ENCODE data around the gene MVP. TPM values are rescaled to one million over a fixed set of nuclear protein-coding genes. Genes with fewer than 3 reads are reported as not detected.
A peak's percentile ranks its signal among the peaks of the same experiment; 100 is the strongest.
"Not testable (repeated sequence)": the region's sequence is repeated elsewhere in the genome, so short reads cannot be mapped to it uniquely, and the experiment has no call there.

The MVP gene
- total RNA-seq, 2 experiments from 2014 or later = 122 to 125 TPM

GRCh38 chr16:29877266-29877961, 57.2 kb downstream of the MVP start:
- peaks cover 16% of the 10 kb centered on the region for H3K4me1 Mint-ChIP-seq (ENCODE audit: low read depth)
- H3K27ac Mint-ChIP-seq = no peak overlapping the region
- ChIA-PET POLR2A (interaction anchor here (0.6 to 1.4 kb wide), 3 partner anchors 8 to 13 kb away, joined by 3 to 4 read pairs (median 3); no protein-coding TSS in a partner anchor), CTCF (interaction anchor here (0.8 to 2.0 kb wide), 7 partner anchors 14 to 155 kb away, joined by 3 to 7 read pairs (median 4); partner anchors contain the start of genes CDIPT and TMEM219)
- no peaks in the 10 kb centered on the region for H3K9me3 Mint-ChIP-seq (ENCODE audit: insufficient read depth)
- H3K27me3 Mint-ChIP-seq (ENCODE audit: low read depth) = peaks cover 27% of the 10 kb centered on the region
- no peaks in the 10 kb centered on the region for H3K36me3 Mint-ChIP-seq (ENCODE audit: low read depth)
- ATAC-seq (peak; percentile 70), DNase-seq (peak; percentile 55)
- no peak overlapping the region for H3K4me3 Mint-ChIP-seq

DNA sequence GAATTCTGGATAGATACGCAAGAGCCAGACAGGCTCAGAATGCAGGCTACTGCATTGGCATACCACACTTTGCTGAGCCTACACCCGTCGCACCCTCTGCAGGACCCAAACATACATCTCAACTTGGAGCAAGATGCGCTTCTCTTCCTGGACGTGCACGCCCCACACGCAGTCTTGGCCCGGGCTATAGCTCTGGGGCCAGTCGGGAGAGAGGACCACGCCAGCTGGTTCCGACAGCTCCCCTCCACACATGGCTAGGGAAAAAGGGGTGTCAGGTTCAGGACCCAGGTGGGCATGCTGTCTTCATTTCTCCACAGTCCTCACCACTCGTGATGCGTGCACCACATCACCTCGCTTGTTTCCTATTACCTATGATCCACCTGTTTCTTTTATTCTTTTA, 57.9 kb downstream of the MVP start:
- no peak overlapping the region for H3K27ac Mint-ChIP-seq
- H3K4me1 Mint-ChIP-seq (ENCODE audit: low read depth) = peaks cover 16% of the 10 kb centered on the region
- H3K27me3 Mint-ChIP-seq (ENCODE audit: low read depth) = peaks cover 30% of the 10 kb centered on the region
- H3K36me3 Mint-ChIP-seq (ENCODE audit: low read depth) = no peaks in the 10 kb centered on the region
- DNase-seq (no peak), ATAC-seq (no peak)
- CTCF ChIA-PET = interaction anchor here (0.8 to 2.0 kb wide), 4 partner anchors 30 to 154 kb away, joined by 3 to 7 read pairs (median 6); partner anchors contain the start of gene TMEM219
- H3K4me3 Mint-ChIP-seq = no peak overlapping the region
- POLR2A ChIA-PET = interaction anchor here (0.6 to 1.0 kb wide), 2 partner anchors 9 to 12 kb away, joined by 3 read pairs; no protein-coding TSS in a partner anchor
- no peaks in the 10 kb centered on the region for H3K9me3 Mint-ChIP-seq (ENCODE audit: insufficient read depth)

DNA sequence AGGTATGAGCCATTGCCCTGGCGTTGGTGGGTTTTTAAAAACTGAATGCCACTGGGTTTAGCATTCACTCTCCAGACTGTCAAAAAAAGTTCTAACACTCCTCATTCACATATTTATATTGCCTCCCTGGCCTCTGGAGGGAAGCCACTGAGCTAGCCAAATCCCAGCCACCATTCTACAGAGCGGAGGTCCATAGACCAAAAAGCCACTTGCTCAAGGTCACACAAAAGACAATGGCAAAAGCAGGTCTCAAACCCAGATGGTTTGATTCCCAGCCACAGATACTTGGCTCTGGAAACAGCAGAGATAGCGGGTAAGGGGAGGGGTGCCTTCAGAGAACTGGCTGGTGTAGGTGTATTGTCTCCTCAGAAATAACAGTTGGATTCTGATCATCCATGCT, 60.8 kb downstream of the MVP start:
- Mint-ChIP-seq H3K9me3 (ENCODE audit: insufficient read depth) (no peaks in the 10 kb centered on the region), H3K4me3 (no peak overlapping the region), H3K27ac (no peak overlapping the region), H3K36me3 (ENCODE audit: low read depth) (no peaks in the 10 kb centered on the region), H3K27me3 (ENCODE audit: low read depth) (peaks cover 26% of the 10 kb centered on the region), H3K4me1 (ENCODE audit: low read depth) (peaks cover 16% of the 10 kb centered on the region)
- ChIA-PET POLR2A (no interaction called here), CTCF (no interaction called here)
- ATAC-seq (no peak), DNase-seq (no peak)

DNA sequence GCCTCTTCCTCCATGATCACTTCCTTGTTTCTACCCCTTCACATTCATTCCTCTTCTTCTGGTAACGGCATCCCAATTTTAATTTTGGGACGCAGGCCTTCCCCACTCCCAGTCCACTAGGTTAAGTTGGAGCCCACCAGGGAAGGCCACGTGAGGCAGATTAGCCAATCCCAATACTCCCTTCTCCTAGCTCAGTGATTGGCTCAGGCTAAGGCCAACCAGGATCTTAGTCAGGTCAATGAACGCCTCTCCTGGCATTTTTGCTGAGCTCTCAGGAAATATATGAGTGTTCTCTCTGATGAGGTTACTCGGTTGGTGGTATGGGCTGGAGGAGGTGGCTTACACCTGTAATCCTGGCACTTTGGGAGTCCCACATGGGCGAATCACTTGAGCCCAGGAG, 63.7 kb downstream of the MVP start:
- no peaks in the 10 kb centered on the region for H3K9me3 Mint-ChIP-seq (ENCODE audit: insufficient read depth)

GRCh38 chr16:29889372-29889771, 69.1 kb downstream of the MVP start:
- CTCF ChIA-PET; H3K4me3 Mint-ChIP-seq; DNase-seq; H3K4me1 Mint-ChIP-seq (ENCODE audit: low read depth); H3K27me3 Mint-ChIP-seq (ENCODE audit: low read depth); H3K36me3 Mint-ChIP-seq (ENCODE audit: low read depth); H3K27ac Mint-ChIP-seq; ATAC-seq; H3K9me3 Mint-ChIP-seq (ENCODE audit: insufficient read depth); POLR2A ChIA-PET: not testable (repeated sequence)

More for the DNA sequence above, 63.7 kb downstream of the MVP start:
- DNase-seq (no peak), ATAC-seq (no peak)
- Mint-ChIP-seq H3K27ac (no peak overlapping the region), H3K4me1 (ENCODE audit: low read depth) (no peaks in the 10 kb centered on the region), H3K36me3 (ENCODE audit: low read depth) (no peaks in the 10 kb centered on the region), H3K4me3 (no peak overlapping the region), H3K27me3 (ENCODE audit: low read depth) (peaks cover 6% of the 10 kb centered on the region)
- ChIA-PET CTCF (no interaction called here), POLR2A (no interaction called here)

GRCh38 chr16:29891525-29892457, 71.5 kb downstream of the MVP start:
- Mint-ChIP-seq H3K4me3 (no peak overlapping the region), H3K27me3 (ENCODE audit: low read depth) (no peaks in the 10 kb centered on the region), H3K36me3 (ENCODE audit: low read depth) (no peaks in the 10 kb centered on the region), H3K4me1 (ENCODE audit: low read depth) (no peaks in the 10 kb centered on the region), H3K9me3 (ENCODE audit: insufficient read depth) (no peaks in the 10 kb centered on the region), H3K27ac (no peak overlapping the region)
- DNase-seq (no peak), ATAC-seq (no peak)
- CTCF ChIA-PET = interaction anchor here (1.3 kb wide), 1 partner anchor 43 kb away, joined by 3 read pairs; no protein-coding TSS in a partner anchor
- POLR2A ChIA-PET = no interaction called here

DNA sequence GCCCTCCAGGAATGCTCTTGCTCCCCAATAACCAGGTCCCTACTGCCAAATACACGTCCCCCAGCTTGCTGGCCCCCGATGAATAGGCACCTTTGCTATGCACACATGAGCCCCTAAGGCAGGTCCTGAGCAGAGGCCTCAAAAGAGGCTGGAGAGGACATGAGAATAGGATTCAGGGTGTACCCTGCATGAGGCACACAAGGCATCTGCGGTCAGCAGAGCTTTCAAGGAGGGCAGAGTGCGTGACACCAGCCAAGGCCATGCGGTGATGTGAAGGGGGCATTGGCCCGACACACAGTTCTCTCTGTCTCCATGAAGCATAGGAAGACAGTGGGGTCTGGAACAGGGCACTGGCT, 72.2 kb downstream of the MVP start:
- H3K36me3 Mint-ChIP-seq (ENCODE audit: low read depth) = no peaks in the 10 kb centered on the region
- no peak for DNase-seq
- peaks cover 3% of the 10 kb centered on the region for H3K27me3 Mint-ChIP-seq (ENCODE audit: low read depth)
- H3K9me3 Mint-ChIP-seq (ENCODE audit: insufficient read depth) = no peaks in the 10 kb centered on the region
- ChIA-PET CTCF (no interaction called here), POLR2A (no interaction called here)
- H3K27ac Mint-ChIP-seq = no peak overlapping the region
- H3K4me1 Mint-ChIP-seq (ENCODE audit: low read depth) = no peaks in the 10 kb centered on the region
- no peak for ATAC-seq
- no peak overlapping the region for H3K4me3 Mint-ChIP-seq

GRCh38 chr16:29893553-29893952, 73.3 kb downstream of the MVP start:
- POLR2A ChIA-PET = no interaction called here
- H3K27me3 Mint-ChIP-seq (ENCODE audit: low read depth) = peaks cover 14% of the 10 kb centered on the region
- no peak overlapping the region for H3K27ac Mint-ChIP-seq
- no peaks in the 10 kb centered on the region for H3K9me3 Mint-ChIP-seq (ENCODE audit: insufficient read depth)
- H3K4me1 Mint-ChIP-seq (ENCODE audit: low read depth) = no peaks in the 10 kb centered on the region
- CTCF ChIA-PET = no interaction called here
- DNase-seq = no peak
- no peak overlapping the region for H3K4me3 Mint-ChIP-seq
- no peaks in the 10 kb centered on the region for H3K36me3 Mint-ChIP-seq (ENCODE audit: low read depth)
- no peak for ATAC-seq

DNA sequence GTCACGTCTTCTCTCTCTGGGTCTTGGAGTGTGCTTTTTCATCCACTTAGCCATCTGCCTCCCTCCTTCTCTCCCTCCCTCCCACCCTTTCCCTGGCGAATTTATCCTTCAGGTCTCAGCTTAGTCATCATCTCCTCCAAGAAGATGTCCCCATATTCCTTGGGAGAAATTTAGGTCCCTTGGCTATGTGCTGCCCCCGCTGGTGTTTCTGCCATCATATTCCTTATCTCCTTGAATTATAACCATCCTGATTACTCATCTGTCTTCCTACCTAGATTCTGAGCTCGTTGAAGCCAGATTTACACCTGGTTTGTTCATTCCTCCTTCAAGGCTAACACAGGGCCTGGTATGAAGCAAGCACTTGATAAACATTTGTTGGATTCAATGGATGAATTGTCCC, 74.1 kb downstream of the MVP start:
- Mint-ChIP-seq H3K36me3 (ENCODE audit: low read depth) (no peaks in the 10 kb centered on the region), H3K27me3 (ENCODE audit: low read depth) (peaks cover 16% of the 10 kb centered on the region), H3K4me1 (ENCODE audit: low read depth) (no peaks in the 10 kb centered on the region), H3K27ac (no peak overlapping the region), H3K4me3 (no peak overlapping the region), H3K9me3 (ENCODE audit: insufficient read depth) (no peaks in the 10 kb centered on the region)
- ATAC-seq = no peak
- ChIA-PET POLR2A (no interaction called here), CTCF (no interaction called here)
- DNase-seq = no peak

DNA sequence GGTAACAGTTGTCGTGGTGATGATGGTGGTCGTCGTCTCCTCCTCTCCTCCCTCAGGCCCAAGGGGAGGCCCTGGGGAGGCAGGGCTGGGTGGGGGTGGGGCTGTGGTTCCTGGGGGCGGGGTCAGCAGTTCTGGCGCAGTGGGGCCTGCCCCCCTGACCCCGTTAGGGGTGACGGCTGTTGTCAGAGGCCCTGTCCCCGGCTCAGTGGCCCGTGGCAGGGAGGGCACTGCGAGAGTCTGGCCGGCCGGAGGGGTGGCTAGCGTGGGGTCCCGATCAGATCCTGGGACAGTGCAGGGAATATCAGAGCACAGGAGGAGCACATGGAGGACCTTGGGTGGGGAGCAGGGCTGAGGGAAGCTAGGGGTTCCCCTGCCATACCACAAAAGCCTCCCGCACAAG, 76.6 kb downstream of the MVP start:
- Mint-ChIP-seq H3K9me3 (ENCODE audit: insufficient read depth) (no peaks in the 10 kb centered on the region), H3K27me3 (ENCODE audit: low read depth) (peaks cover 22% of the 10 kb centered on the region), H3K27ac (no peak overlapping the region), H3K36me3 (ENCODE audit: low read depth) (no peaks in the 10 kb centered on the region), H3K4me3 (no peak overlapping the region), H3K4me1 (ENCODE audit: low read depth) (peaks cover 8% of the 10 kb centered on the region)
- ChIA-PET POLR2A (interaction anchor here (0.7 kb wide), 1 partner anchor 188 kb away, joined by 3 read pairs; no protein-coding TSS in a partner anchor), CTCF (no interaction called here)
- DNase-seq (no peak), ATAC-seq (no peak)

DNA sequence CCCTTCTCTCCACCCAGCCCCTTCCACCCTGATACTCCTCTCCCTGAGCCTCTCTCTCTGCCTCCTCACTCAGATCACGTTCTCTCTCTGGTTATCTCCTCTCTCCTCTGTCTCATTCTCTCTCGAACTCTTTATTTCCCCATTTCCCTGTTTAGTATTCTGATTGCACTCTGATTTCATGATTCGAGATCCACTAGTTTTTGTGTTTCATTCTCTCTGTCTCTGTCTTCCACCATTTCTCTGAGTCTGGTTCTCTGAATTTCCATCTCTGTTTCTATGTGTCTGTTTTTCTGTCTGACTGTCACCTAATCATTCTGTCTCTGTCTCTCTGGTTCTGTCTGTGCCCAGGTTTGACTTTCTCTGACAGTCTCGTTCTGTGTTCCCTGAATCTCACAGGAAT, 77.1 kb downstream of the MVP start:
- peaks cover 22% of the 10 kb centered on the region for H3K27me3 Mint-ChIP-seq (ENCODE audit: low read depth)
- H3K27ac Mint-ChIP-seq = no peak overlapping the region
- ChIA-PET POLR2A (interaction anchor here (0.7 kb wide), 1 partner anchor 188 kb away, joined by 3 read pairs; no protein-coding TSS in a partner anchor), CTCF (no interaction called here)
- H3K36me3 Mint-ChIP-seq (ENCODE audit: low read depth) = no peaks in the 10 kb centered on the region
- no peak overlapping the region for H3K4me3 Mint-ChIP-seq
- peaks cover 8% of the 10 kb centered on the region for H3K4me1 Mint-ChIP-seq (ENCODE audit: low read depth)
- no peak for DNase-seq
- H3K9me3 Mint-ChIP-seq (ENCODE audit: insufficient read depth) = no peaks in the 10 kb centered on the region
- no peak for ATAC-seq

Data from activated CD8-positive, alpha-beta T cell treated with anti-CD3 and anti-CD28 coated beads, Interleukin-2, amount 10 ng/mL, durations not matched to agents 7 days and 5 days (primary cell).